Uterus (tissue), 2 donors: Measurements from ENCODE around the gene HECTD2.

ENCODE experiments used
- CTCF ChIP-seq, 4 experiments: fragments of 200-600 bp in 2 of 4; fragments of 450-650 bp in 2 of 4; sonication (generic) in 2 of 4; IDR thresholded peaks; one replicate each; pipeline ENCODE4 v1.5.1; 2016 to 2019; ENCODE audit warnings: antibody characterized with exemption in 4 of 4, mild to moderate bottlenecking in 2 of 4, moderate library complexity in 1 of 4
- POLR2A ChIP-seq, 2 donors: fragments of 450-650 bp; IDR thresholded peaks; one replicate each; pipeline ENCODE4 v1.6.1; 2016; ENCODE audit warnings: antibody characterized with exemption in 2 of 2, mild to moderate bottlenecking in 1 of 2, moderate library complexity in 1 of 2

- TF ChIP-seq POLR2A (IDR thresholded peaks at IDR 0.05): no peak
- TF ChIP-seq CTCF (IDR thresholded peaks at IDR 0.05): no peak
Observed at GRCh38 chr10:91519899-91520514, 109.9 kb downstream of the HECTD2 start.
